Measurements from ENCODE around the gene RHOA. TPM values are rescaled to one million over a fixed set of nuclear protein-coding genes. Genes with fewer than 3 reads are reported as not detected.

RHOA gene
- total and polyA plus RNA-seq, 10 of the 15 experiments (the other 5 are each of a cell fraction or from before 2014, with no cell fraction given) = 246 to 1,049 (median 515) TPM

DNA sequence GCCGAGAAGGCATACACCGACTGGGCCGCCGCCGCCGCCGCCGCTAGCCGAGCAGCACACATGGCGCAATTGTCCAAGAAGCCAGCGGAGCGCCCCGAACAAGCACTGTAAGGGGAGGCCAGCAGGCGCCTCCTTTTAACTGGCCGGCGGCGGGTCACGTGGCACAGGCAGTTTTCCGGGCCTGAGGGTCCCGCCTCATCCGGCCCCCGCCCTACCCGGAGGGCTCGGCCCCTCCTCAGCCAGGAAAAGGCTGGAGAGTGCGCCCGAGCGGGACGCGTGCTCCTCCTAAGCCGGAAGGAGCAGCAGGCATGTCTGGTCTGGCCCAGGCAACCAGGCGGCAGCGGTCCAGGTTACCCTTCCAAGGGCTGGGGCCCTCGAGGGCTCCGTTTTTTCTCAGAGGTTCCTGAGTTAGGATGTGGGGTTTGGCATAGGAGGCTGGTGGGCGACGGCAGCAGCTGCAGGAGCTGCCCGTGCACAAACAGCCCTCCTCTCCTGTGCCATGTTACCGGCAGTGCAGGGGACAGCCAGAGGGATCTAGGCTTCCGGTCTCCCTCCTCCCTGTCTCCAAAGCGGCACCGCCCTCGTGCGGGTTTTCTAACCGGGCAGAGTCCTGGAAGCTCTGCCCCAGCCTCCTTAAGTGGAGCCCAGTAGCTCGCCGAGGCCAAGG is 53.4 kb downstream of the RHOA start, which contains the start of gene GPX1 (continued):
- TF ChIP-seq, protein P1, sequence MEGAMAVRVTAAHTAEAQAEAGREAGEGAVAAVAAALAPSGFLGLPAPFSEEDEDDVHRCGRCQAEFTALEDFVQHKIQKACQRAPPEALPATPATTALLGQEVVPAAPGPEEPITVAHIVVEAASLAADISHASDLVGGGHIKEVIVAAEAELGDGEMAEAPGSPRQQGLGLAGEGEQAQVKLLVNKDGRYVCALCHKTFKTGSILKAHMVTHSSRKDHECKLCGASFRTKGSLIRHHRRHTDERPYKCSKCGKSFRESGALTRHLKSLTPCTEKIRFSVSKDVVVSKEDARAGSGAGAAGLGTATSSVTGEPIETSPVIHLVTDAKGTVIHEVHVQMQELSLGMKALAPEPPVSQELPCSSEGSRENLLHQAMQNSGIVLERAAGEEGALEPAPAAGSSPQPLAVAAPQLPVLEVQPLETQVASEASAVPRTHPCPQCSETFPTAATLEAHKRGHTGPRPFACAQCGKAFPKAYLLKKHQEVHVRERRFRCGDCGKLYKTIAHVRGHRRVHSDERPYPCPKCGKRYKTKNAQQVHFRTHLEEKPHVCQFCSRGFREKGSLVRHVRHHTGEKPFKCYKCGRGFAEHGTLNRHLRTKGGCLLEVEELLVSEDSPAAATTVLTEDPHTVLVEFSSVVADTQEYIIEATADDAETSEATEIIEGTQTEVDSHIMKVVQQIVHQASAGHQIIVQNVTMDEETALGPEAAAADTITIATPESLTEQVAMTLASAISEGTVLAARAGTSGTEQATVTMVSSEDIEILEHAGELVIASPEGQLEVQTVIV (IDR thresholded peaks at IDR 0.05; ENCODE audit: borderline replicate concordance, partially characterized antibody) = peak; percentile 60
- TF ChIP-seq TCF7 (IDR thresholded peaks at IDR 0.05; ENCODE audit: borderline replicate concordance) (no peak; the same call in 1 of the 2 replicates), SMAD5 (IDR thresholded peaks at IDR 0.05; ENCODE audit: low read depth) (peak; percentile 94), RAD51 (IDR thresholded peaks at IDR 0.05) (peak; percentile 96), TAF1 (IDR thresholded peaks at IDR 0.05; ENCODE audit: borderline replicate concordance, low read depth, low read length) (peak; percentile 64; the same call in 1 of the 2 replicates), KLF5 (IDR thresholded peaks at IDR 0.05; ENCODE audit: partially characterized antibody) (peak; percentile 41), DPF2 (IDR thresholded peaks at IDR 0.05) (peak; percentile 53), MEF2B (IDR thresholded peaks at IDR 0.05; ENCODE audit: partially characterized antibody, poor library complexity, severe bottlenecking) (peak; percentile 45), GABPA (IDR thresholded peaks at IDR 0.05; ENCODE audit: low read depth) (peak; percentile 79)
- TF ChIP-seq, protein P2, sequence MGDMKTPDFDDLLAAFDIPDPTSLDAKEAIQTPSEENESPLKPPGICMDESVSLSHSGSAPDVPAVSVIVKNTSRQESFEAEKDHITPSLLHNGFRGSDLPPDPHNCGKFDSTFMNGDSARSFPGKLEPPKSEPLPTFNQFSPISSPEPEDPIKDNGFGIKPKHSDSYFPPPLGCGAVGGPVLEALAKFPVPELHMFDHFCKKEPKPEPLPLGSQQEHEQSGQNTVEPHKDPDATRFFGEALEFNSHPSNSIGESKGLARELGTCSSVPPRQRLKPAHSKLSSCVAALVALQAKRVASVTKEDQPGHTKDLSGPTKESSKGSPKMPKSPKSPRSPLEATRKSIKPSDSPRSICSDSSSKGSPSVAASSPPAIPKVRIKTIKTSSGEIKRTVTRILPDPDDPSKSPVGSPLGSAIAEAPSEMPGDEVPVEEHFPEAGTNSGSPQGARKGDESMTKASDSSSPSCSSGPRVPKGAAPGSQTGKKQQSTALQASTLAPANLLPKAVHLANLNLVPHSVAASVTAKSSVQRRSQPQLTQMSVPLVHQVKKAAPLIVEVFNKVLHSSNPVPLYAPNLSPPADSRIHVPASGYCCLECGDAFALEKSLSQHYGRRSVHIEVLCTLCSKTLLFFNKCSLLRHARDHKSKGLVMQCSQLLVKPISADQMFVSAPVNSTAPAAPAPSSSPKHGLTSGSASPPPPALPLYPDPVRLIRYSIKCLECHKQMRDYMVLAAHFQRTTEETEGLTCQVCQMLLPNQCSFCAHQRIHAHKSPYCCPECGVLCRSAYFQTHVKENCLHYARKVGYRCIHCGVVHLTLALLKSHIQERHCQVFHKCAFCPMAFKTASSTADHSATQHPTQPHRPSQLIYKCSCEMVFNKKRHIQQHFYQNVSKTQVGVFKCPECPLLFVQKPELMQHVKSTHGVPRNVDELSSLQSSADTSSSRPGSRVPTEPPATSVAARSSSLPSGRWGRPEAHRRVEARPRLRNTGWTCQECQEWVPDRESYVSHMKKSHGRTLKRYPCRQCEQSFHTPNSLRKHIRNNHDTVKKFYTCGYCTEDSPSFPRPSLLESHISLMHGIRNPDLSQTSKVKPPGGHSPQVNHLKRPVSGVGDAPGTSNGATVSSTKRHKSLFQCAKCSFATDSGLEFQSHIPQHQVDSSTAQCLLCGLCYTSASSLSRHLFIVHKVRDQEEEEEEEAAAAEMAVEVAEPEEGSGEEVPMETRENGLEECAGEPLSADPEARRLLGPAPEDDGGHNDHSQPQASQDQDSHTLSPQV (IDR thresholded peaks at IDR 0.05) = no peak
- TF ChIP-seq, protein P3, sequence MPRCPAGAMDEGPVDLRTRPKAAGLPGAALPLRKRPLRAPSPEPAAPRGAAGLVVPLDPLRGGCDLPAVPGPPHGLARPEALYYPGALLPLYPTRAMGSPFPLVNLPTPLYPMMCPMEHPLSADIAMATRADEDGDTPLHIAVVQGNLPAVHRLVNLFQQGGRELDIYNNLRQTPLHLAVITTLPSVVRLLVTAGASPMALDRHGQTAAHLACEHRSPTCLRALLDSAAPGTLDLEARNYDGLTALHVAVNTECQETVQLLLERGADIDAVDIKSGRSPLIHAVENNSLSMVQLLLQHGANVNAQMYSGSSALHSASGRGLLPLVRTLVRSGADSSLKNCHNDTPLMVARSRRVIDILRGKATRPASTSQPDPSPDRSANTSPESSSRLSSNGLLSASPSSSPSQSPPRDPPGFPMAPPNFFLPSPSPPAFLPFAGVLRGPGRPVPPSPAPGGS (IDR thresholded peaks at IDR 0.05; ENCODE audit: borderline replicate concordance, insufficient read depth, low read depth, low read length, poor library complexity, severe bottlenecking) = peak; percentile 83
- TF ChIP-seq, protein P4, sequence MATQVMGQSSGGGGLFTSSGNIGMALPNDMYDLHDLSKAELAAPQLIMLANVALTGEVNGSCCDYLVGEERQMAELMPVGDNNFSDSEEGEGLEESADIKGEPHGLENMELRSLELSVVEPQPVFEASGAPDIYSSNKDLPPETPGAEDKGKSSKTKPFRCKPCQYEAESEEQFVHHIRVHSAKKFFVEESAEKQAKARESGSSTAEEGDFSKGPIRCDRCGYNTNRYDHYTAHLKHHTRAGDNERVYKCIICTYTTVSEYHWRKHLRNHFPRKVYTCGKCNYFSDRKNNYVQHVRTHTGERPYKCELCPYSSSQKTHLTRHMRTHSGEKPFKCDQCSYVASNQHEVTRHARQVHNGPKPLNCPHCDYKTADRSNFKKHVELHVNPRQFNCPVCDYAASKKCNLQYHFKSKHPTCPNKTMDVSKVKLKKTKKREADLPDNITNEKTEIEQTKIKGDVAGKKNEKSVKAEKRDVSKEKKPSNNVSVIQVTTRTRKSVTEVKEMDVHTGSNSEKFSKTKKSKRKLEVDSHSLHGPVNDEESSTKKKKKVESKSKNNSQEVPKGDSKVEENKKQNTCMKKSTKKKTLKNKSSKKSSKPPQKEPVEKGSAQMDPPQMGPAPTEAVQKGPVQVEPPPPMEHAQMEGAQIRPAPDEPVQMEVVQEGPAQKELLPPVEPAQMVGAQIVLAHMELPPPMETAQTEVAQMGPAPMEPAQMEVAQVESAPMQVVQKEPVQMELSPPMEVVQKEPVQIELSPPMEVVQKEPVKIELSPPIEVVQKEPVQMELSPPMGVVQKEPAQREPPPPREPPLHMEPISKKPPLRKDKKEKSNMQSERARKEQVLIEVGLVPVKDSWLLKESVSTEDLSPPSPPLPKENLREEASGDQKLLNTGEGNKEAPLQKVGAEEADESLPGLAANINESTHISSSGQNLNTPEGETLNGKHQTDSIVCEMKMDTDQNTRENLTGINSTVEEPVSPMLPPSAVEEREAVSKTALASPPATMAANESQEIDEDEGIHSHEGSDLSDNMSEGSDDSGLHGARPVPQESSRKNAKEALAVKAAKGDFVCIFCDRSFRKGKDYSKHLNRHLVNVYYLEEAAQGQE (IDR thresholded peaks at IDR 0.05; ENCODE audit: low read depth, low read length) = no peak
- TF ChIP-seq, protein P5, sequence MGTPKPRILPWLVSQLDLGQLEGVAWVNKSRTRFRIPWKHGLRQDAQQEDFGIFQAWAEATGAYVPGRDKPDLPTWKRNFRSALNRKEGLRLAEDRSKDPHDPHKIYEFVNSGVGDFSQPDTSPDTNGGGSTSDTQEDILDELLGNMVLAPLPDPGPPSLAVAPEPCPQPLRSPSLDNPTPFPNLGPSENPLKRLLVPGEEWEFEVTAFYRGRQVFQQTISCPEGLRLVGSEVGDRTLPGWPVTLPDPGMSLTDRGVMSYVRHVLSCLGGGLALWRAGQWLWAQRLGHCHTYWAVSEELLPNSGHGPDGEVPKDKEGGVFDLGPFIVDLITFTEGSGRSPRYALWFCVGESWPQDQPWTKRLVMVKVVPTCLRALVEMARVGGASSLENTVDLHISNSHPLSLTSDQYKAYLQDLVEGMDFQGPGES (IDR thresholded peaks at IDR 0.05) = 0 out of 2 replicates have a peak, but pooled peaks have one; percentile 26
- TF ChIP-seq, protein P6, sequence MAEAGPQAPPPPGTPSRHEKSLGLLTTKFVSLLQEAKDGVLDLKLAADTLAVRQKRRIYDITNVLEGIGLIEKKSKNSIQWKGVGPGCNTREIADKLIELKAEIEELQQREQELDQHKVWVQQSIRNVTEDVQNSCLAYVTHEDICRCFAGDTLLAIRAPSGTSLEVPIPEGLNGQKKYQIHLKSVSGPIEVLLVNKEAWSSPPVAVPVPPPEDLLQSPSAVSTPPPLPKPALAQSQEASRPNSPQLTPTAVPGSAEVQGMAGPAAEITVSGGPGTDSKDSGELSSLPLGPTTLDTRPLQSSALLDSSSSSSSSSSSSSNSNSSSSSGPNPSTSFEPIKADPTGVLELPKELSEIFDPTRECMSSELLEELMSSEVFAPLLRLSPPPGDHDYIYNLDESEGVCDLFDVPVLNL (IDR thresholded peaks at IDR 0.05; ENCODE audit: low read depth, low read length) = no peak
